HepG2 (cell line): ENCODE results near the gene CLP1. TPM values are rescaled to one million over a fixed set of nuclear protein-coding genes. Genes with fewer than 3 reads are reported as not detected.

Experiments used
- ATAC-seq: fragments of 200-7000 bp; cut with Tn5 transposase; 3 replicates; pipeline ENCODE4 v1.9.1; 2020; ENCODE audit warnings: mild to moderate bottlenecking, moderate library complexity
- BruUV-seq: library from RNA; stranded (reverse); fragments of 400-500 nt; replicated peaks from 2 replicates; lab custom pipeline; 2021; lab: Mats Ljungman, UMichigan
- CTCF ChIA-PET: fragments of 300-600 bp; formaldehyde crosslinking; extraction: SDS; loops from one replicate; lab custom pipeline; 2021; ENCODE audit warnings: low total read pairs, inconsistent platforms, low intra/inter-chr PET ratio; lab: Yijun Ruan, JAX
- POLR2A ChIA-PET: fragments of 350-600 bp; sonication (Branson Sonifier 250); formaldehyde crosslinking; loops from one replicate; lab custom pipeline; 2020; ENCODE audit warnings: antibody characterized with exemption, inconsistent platforms; lab: Yijun Ruan, JAX
- DNase-seq: peaks from one replicate; pipeline ENCODE4 v3.0.0-alpha.2; 2015; ENCODE audit warnings: low spot score
- FAIRE-seq: peaks from 3 replicates; lab custom pipeline; 2011; peaks lifted over from hg19 to GRCh38; lab: Jason Lieb, UNC
- H2AFZ ChIP-seq: one replicate; pipeline ENCODE4 v1.6.1; 2011; ENCODE audit warnings: low read length, inconsistent platforms
- H3K27ac ChIP-seq: fragments of 300-600 bp; 3 replicates; pipeline ENCODE4 v1.8.0; 2011; ENCODE audit warnings: mixed run types, mild to moderate bottlenecking, mixed read lengths, low read length, inconsistent platforms; ENCODE audit not compliant: insufficient read depth; ENCODE audit errors: extremely low read length
- H3K27me3 ChIP-seq, 2 experiments: fragments of 200-600 bp in 1 of 2; 2 replicates in 1 of 2; 3 replicates in 1 of 2; pipeline versions ENCODE4 v1.6.0 to v1.8.0; 2011; ENCODE audit warnings: low read length in 2 of 2, mild to moderate bottlenecking in 2 of 2, moderate library complexity in 2 of 2, inconsistent platforms in 1 of 2; ENCODE audit not compliant: insufficient read depth in 2 of 2, control insufficient read depth in 1 of 2
- H3K36me3 ChIP-seq, 2 experiments: fragments of 200-600 bp in 1 of 2; replicated peaks in 1 of 2; 2 replicates in 1 of 2; 3 replicates in 1 of 2; pipeline versions ENCODE4 v1.5.1 to v1.8.0; 2011; ENCODE audit warnings: low read length in 2 of 2, inconsistent platforms in 1 of 2; ENCODE audit not compliant: insufficient read depth in 2 of 2, control insufficient read depth in 1 of 2
- H3K4me1 ChIP-seq: 2 replicates; pipeline ENCODE4 v1.5.1; 2012; ENCODE audit warnings: low read length, inconsistent platforms; ENCODE audit not compliant: insufficient read depth
- H3K4me2 ChIP-seq: 2 replicates; pipeline ENCODE4 v1.6.0; 2011; ENCODE audit warnings: low read depth, low read length, inconsistent platforms
- H3K4me3 ChIP-seq, 3 experiments: fragments of 200-600 bp in 1 of 3; sonication (generic), shearing (Covaris generic) in 1 of 3; replicated peaks in 1 of 3; 2 replicates each; pipeline ENCODE4 v1.5.1; 2011 to 2016; ENCODE audit warnings: low read length in 3 of 3, inconsistent platforms in 2 of 3, low read depth in 2 of 3, mild to moderate bottlenecking in 2 of 3, control low read depth in 1 of 3, mixed read lengths in 1 of 3; ENCODE audit not compliant: insufficient read depth in 1 of 3
- H3K79me2 ChIP-seq: one replicate; pipeline ENCODE4 v1.6.1; 2011; ENCODE audit warnings: low read length, inconsistent platforms; ENCODE audit not compliant: insufficient read depth
- H3K9ac ChIP-seq: 2 replicates; pipeline ENCODE4 v1.6.0; 2011; ENCODE audit warnings: mild to moderate bottlenecking, low read depth, low read length, inconsistent platforms; ENCODE audit not compliant: insufficient read depth
- H3K9me3 ChIP-seq: 2 replicates; pipeline ENCODE4 v1.5.1; 2012; ENCODE audit warnings: mild to moderate bottlenecking, low read length
- H4K20me1 ChIP-seq: 2 replicates; pipeline ENCODE4 v1.6.0; 2011; ENCODE audit warnings: inconsistent platforms, mild to moderate bottlenecking, low read length, moderate library complexity; ENCODE audit not compliant: insufficient read depth
- CAMTA2 ChIP-seq: sonication (generic); formaldehyde crosslinking; IDR thresholded peaks from 2 replicates; pipeline ENCODE4 v1.4.0; 2020; ENCODE audit warnings: mild to moderate bottlenecking, missing genetic modification reagents, borderline replicate concordance
- CSRNP2 ChIP-seq: sonication (generic); formaldehyde crosslinking; conservative IDR thresholded peaks from 2 replicates; pipeline ENCODE4 v1.8.0; 2022; ENCODE audit warnings: low read depth, missing genetic modification reagents
- E2F2 ChIP-seq: sonication (generic); formaldehyde crosslinking; IDR thresholded peaks from 2 replicates; pipeline ENCODE4 v1.4.0; 2020; ENCODE audit warnings: missing genetic modification reagents, borderline replicate concordance
- MYPOP ChIP-seq: sonication (generic); formaldehyde crosslinking; IDR thresholded peaks from 2 replicates; pipeline ENCODE4 v1.8.1; 2023; ENCODE audit warnings: mild to moderate bottlenecking, moderate library complexity, missing genetic modification reagents
- MZF1 ChIP-seq: sonication (generic); formaldehyde crosslinking; IDR thresholded peaks from 2 replicates; pipeline ENCODE4 v1.8.1; 2023; ENCODE audit warnings: mild to moderate bottlenecking, missing genetic modification reagents, borderline replicate concordance
- NFE2L1 ChIP-seq: sonication (generic); formaldehyde crosslinking; IDR thresholded peaks from 2 replicates; pipeline ENCODE4 v1.4.0; 2020; ENCODE audit warnings: missing genetic modification reagents, mild to moderate bottlenecking, borderline replicate concordance
- RNF219 ChIP-seq: sonication (generic); formaldehyde crosslinking; IDR thresholded peaks from 2 replicates; pipeline ENCODE4 v1.5.0; 2020; ENCODE audit warnings: mild to moderate bottlenecking, missing genetic modification reagents
- SCMH1 ChIP-seq: sonication (generic); formaldehyde crosslinking; IDR thresholded peaks from 2 replicates; pipeline ENCODE4 v1.9.0; 2021; ENCODE audit warnings: missing genetic modification reagents, mild to moderate bottlenecking, borderline replicate concordance
- ZBTB25 ChIP-seq: IDR thresholded peaks from 2 replicates; pipeline ENCODE4 v1.6.1; 2018; ENCODE audit warnings: missing genetic modification reagents
- ZNF329 ChIP-seq: sonication (generic); formaldehyde crosslinking; IDR thresholded peaks from 2 replicates; pipeline ENCODE4 v1.9.0; 2021; ENCODE audit warnings: low read depth, mild to moderate bottlenecking, missing genetic modification reagents
- WGBS: methylation state at CpG from one replicate; pipeline ENCODE4 v1.1.6; 2017; ENCODE audit warnings: low lambda C conversion rate; 5-methylcytosine and 5-hydroxymethylcytosine counted together
- in situ Hi-C: cut with HindIII; loops from 2 replicates; pipeline ENCODE4 v1.10.0; 2017; ENCODE audit warnings: low pct_unique_long_range_greater_than_20kb; ENCODE audit not compliant: extremely low pct_ligation_motif_present
- intact Hi-C: fragments of 100-400 bp; cut with micrococcal nuclease; formaldehyde crosslinking; loops from one replicate; pipeline ENCODE4 v1.10.0; 2022; ENCODE audit not compliant: unreplicated experiment
- polyA plus RNA-seq, 8 experiments: library from polyadenylated mRNA; depleted of rRNA in 3 of 8; stranded (reverse) in 7 of 8; unstranded in 1 of 8; fragments of >200 nt; fragmentation: Illumina TruSeq in 4 of 8; extraction: Trizol in 4 of 8; gene quantifications; 2 replicates each; pipeline versions ENCODE4 v1.2.1 to v1.2.3, GENCODE V29; 2011 to 2016; ENCODE audit warnings: low read depth in 4 of 8, missing spikeins in 1 of 8, mixed read lengths in 1 of 8; ENCODE audit not compliant: insufficient read depth in 1 of 8
- total RNA-seq, 5 experiments: library from RNA; depleted of rRNA; stranded (reverse); fragments of >200 nt; fragmentation: Illumina TruSeq; extraction: Trizol; gene quantifications; 2 replicates each; pipeline ENCODE4 v1.2.3, GENCODE V29; 2016; ENCODE audit warnings: low read depth in 1 of 5

Gene CLP1
- total and polyA plus RNA-seq, 2 of the 13 experiments (the other 11 are each of a cell fraction or from before 2014, with no cell fraction given), result 14.6 to 24.8 TPM

- Histone ChIP-seq H3K4me1 (no peaks in the 10 kb centered on the region), H3K9me3 (no peaks in the 10 kb centered on the region), H3K79me2 (no peaks in the 10 kb centered on the region), H3K27me3 (no peaks in the 10 kb centered on the region), H4K20me1 (no peaks in the 10 kb centered on the region), H3K9ac (no peak overlapping the region), H3K36me3 (no peaks in the 10 kb centered on the region), H3K4me3 (no peak overlapping the region), H3K27ac (no peak overlapping the region), H3K4me2 (no peak overlapping the region), H2AFZ (no peak overlapping the region)
- FAIRE-seq, result no peak
- WGBS, result 70% methylated on average over 4 of the region's 4 CpGs
- in situ Hi-C loops, result no loop called here
- CTCF ChIA-PET, result no interaction called here
- no TSS peak for BruUV-seq
- intact Hi-C loops, result no loop called here
- TF ChIP-seq SCMH1 (no peak), CAMTA2 (CRISPR knock-in tag) (no peak), ZBTB25 (CRISPR knock-in tag) (no peak), RNF219 (no peak)
- no peak for DNase-seq
- no peak for ATAC-seq
- POLR2A ChIA-PET, result no interaction called here
These were observed 47.4 kb upstream of the CLP1 start for GRCh38 chr11:57610170-57610569.

- Histone ChIP-seq H3K79me2 (no peaks in the 10 kb centered on the region), H3K4me3 (no peak overlapping the region), H3K27ac (no peak overlapping the region), H3K4me1 (no peaks in the 10 kb centered on the region), H3K9ac (no peak overlapping the region), H2AFZ (no peak overlapping the region), H3K9me3 (peaks cover 8% of the 10 kb centered on the region), H4K20me1 (no peaks in the 10 kb centered on the region), H3K27me3 (no peaks in the 10 kb centered on the region), H3K36me3 (no peaks in the 10 kb centered on the region), H3K4me2 (no peak overlapping the region)
- in situ Hi-C loops, result no loop called here
- CTCF ChIA-PET, result no interaction called here
- DNase-seq (no peak), FAIRE-seq (no peak), ATAC-seq (no peak)
- POLR2A ChIA-PET, result no interaction called here
- no TSS peak for BruUV-seq
- intact Hi-C loops, result no loop called here
- 69% methylated on average over 7 of the region's 10 CpGs for WGBS
- TF ChIP-seq MZF1 (CRISPR knock-in tag) (no peak), CSRNP2 (CRISPR knock-in tag) (no peak), NFE2L1 (CRISPR knock-in tag) (no peak), MYPOP (no peak), ZNF329 (CRISPR knock-in tag) (no peak), E2F2 (CRISPR knock-in tag) (no peak)
These were observed 43.3 kb upstream of the CLP1 start for GRCh38 chr11:57614234-57614772.
